ENCODE results near the gene CDC42BPB.

Gene CDC42BPB

DNA sequence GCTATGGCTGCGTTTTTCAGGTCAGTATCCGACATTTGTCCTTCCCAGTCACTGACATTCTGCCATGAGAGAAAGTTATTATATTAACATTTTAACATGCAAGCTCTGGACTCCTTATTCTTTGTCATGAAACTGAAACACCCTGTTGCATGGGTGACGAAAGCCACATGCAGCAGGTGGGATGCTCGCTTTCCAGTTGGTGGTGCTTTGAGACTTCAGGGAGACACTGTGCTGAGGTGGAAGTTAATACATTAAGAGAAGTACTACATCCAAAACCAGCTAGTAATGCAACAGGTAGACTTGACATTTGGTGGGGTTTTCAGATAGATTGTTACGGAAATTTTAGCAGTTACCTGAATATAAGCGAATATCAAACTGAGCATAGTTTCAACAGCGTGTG, 167.7 kb downstream of the CDC42BPB start:
- DNase-seq: no peak

DNA sequence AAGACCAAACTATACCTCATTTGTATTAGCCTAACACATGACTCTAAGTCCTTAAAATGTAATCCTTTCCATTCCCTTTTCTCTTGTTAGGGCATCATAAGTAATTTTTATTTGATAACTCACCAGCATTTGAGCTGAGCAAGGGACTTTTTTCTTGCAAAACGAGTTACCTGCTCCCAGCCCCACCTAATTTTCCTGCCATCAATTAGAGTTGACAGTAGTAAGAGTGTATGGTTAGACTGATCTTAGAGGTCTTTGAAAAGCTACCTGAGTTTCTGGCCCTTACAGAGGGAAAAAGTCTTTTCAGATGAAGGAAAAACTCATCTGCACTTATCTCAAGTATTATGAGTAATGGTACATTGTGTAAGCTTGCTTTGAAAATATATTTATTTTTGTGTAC, 168.6 kb downstream of the CDC42BPB start:
- DNase-seq: no peak

DNA sequence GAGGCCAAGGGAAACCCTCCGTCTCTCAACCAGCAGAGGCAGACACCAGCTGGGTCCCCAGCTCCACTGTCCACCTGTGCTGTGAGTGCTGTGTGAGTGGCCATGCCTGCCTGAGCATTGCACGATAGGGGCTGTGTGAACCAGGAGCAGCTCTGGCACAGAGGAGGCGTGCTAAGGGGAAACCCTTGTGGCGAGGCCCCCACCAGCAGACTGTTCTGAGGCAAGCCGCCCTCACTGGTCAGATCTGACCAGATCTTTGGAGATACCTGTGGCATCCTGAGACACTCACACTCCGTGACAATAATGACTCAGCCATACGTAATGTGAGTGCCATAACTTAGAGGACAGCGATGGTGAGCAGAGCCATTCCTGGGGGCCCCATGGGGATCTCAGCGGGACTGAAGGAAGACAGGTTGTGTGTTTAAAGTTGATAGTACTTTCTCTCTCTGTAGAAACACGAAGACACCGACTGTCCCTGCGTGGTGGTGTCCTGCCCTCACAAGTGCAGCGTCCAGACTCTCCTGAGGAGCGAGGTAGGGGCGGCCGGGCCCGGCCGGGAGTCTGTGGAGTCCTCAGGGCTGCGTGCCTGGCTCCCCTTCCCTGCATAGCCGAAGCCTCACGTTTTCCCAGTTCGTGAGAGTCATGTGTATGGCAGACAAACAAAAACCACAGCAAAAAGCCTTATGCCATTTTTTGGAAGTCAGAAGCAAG, 171.5 kb downstream of the CDC42BPB start:
- DNase-seq: no peak

DNA sequence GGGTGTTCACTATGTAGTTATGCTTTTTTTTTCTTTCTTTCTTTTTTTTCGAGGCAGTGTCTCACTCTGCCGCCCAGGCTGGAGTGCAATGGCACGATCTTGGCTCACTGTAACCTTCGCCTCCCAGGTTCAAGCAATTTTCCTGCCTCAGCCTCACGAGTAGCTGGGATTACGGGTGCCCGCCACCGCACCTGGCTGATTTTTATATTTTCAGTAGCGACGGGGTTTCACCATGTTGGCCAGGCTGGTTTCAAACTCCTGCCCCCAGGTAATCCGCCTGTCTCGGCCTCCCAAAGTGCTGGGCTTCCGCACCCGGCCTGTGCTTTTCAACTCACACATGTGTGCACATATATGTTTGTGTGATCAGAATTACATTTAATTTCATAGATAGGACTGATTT, 173.8 kb downstream of the CDC42BPB start:
- no peak for DNase-seq

DNA sequence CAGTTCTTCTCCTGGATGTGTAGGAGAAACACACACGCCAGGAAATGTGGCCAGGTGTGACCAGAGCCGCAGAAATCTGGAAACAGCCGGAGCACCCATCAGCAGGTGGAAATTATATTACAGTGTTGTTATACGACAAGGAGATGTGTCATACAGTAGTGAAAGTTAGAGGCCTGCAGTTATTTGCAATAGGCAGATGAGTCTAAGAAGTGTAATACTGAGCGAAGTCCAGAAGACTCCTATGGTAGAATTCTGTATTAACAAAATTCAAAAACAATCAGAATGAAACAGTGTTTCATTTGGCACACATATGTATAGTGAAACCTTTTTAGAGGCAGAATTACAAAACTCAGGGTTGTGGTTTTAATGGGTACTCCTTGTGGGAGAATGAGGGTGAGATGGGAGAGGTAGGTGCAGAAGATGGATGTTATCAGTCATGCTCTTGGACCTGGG, 174.2 kb downstream of the CDC42BPB start:
- no peak for DNase-seq
